Measurements from ENCODE around the gene UBXN7. TPM values are rescaled to one million over a fixed set of nuclear protein-coding genes. Genes with fewer than 3 reads are reported as not detected.

UBXN7 gene
- total and polyA plus RNA-seq, 2 donors (not counting 1 experiment from before 2014, with no cell fraction given) = 28.1 to 34.8 TPM

DNA sequence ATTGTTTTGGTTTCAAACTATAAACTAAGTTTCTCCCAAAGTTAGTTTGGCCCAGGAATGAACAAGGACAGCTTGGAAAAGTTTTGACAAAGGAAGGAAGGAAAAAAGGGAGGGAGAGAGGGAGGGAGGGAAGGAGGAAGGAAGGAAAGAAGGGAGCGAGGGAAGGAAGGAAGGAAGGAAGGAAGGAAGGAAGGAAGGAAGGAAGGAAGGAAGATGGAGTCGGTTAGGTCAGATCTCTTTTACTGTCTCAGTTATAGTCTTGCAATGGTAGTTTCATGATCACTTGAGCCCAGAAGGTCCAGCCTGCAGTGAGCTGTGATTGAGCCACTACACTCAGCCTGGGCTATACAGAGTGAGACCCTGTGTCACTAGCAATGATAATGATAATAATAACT lies 12.3 kb upstream of the UBXN7 start:
- TF ChIP-seq, protein P1, sequence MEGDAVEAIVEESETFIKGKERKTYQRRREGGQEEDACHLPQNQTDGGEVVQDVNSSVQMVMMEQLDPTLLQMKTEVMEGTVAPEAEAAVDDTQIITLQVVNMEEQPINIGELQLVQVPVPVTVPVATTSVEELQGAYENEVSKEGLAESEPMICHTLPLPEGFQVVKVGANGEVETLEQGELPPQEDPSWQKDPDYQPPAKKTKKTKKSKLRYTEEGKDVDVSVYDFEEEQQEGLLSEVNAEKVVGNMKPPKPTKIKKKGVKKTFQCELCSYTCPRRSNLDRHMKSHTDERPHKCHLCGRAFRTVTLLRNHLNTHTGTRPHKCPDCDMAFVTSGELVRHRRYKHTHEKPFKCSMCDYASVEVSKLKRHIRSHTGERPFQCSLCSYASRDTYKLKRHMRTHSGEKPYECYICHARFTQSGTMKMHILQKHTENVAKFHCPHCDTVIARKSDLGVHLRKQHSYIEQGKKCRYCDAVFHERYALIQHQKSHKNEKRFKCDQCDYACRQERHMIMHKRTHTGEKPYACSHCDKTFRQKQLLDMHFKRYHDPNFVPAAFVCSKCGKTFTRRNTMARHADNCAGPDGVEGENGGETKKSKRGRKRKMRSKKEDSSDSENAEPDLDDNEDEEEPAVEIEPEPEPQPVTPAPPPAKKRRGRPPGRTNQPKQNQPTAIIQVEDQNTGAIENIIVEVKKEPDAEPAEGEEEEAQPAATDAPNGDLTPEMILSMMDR (conservative IDR thresholded peaks at IDR 0.05 in 1 of 2, IDR thresholded peaks at IDR 0.05 in 1 of 2; ENCODE audit: low read depth in 1 of 2, low read length in 2 of 2) = no peak
- no peak for TF ChIP-seq EZH2 (IDR thresholded peaks at IDR 0.05; ENCODE audit: low read length, missing control alignments)
- H3K36me3 ChIP-seq (ENCODE audit: control insufficient read depth, insufficient read depth, low read length) = no peaks in the 10 kb centered on the region
- no peak overlapping the region for H3K9ac ChIP-seq (ENCODE audit: insufficient read depth, low read length)
- no peak overlapping the region for H3K27ac ChIP-seq (ENCODE audit: insufficient read depth, low read length)
- no peaks in the 10 kb centered on the region for H3K27me3 ChIP-seq (ENCODE audit: control insufficient read depth, insufficient read depth, low read length)
- H3K4me3 ChIP-seq (replicated peaks in 1 of 4; ENCODE audit: control extremely low read depth in 1 of 4, insufficient read depth in 1 of 4, low read depth in 3 of 4, low read length in 4 of 4) = no peak overlapping the region
- no peaks in the 10 kb centered on the region for H4K20me1 ChIP-seq (ENCODE audit: control insufficient read depth, extremely low read depth, insufficient read depth, low read length)
- DNase-seq (ENCODE audit: low read depth in 2 of 2) = no peak
- H3K4me2 ChIP-seq (ENCODE audit: extremely low read depth, insufficient read depth, low read length) = peak overlapping the region; percentile 32
- H2AFZ ChIP-seq (ENCODE audit: low read length) = peak overlapping the region; percentile 44
- H3K9me3 ChIP-seq (ENCODE audit: control insufficient read depth, insufficient read depth, low read depth, low read length) = no peaks in the 10 kb centered on the region
- no peaks in the 10 kb centered on the region for H3K4me1 ChIP-seq (ENCODE audit: control insufficient read depth, extremely low read depth, insufficient read depth, low read length)
- H3K79me2 ChIP-seq (ENCODE audit: control insufficient read depth, insufficient read depth, low read length) = no peaks in the 10 kb centered on the region

DNA sequence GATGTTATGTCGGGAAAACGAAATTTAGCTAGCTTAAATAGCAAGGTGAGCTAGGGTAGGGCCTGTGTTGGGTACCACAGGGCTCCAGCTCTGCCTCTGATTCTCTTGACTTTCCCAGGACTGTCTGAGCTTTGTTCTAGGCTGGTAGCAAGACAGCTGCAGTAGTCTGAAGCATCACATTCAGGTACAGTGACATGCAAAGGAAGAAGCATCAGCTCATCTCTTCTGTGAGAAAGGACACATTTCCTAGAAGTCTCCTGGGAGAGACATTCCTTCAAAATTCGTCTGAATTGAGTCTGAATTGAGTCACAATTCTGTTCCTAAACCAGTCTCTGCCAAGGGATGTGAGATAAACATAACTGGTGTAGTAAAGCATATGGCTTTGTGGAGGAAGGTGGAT lies 8.5 kb upstream of the UBXN7 start:
- no peak overlapping the region for H3K4me3 ChIP-seq (replicated peaks in 1 of 4; ENCODE audit: control extremely low read depth in 1 of 4, insufficient read depth in 1 of 4, low read depth in 3 of 4, low read length in 4 of 4)
- H3K9ac ChIP-seq (ENCODE audit: insufficient read depth, low read length) = no peak overlapping the region
- H4K20me1 ChIP-seq (ENCODE audit: control insufficient read depth, extremely low read depth, insufficient read depth, low read length) = no peaks in the 10 kb centered on the region
- no peak overlapping the region for H3K4me2 ChIP-seq (ENCODE audit: extremely low read depth, insufficient read depth, low read length)
- DNase-seq (ENCODE audit: low read depth in 2 of 2) = no peak
- no peaks in the 10 kb centered on the region for H3K79me2 ChIP-seq (ENCODE audit: control insufficient read depth, insufficient read depth, low read length)
- TF ChIP-seq, protein P1 (conservative IDR thresholded peaks at IDR 0.05 in 1 of 2, IDR thresholded peaks at IDR 0.05 in 1 of 2; ENCODE audit: low read depth in 1 of 2, low read length in 2 of 2) = no peak
- no peak for TF ChIP-seq EZH2 (IDR thresholded peaks at IDR 0.05; ENCODE audit: low read length, missing control alignments)
- H3K4me1 ChIP-seq (ENCODE audit: control insufficient read depth, extremely low read depth, insufficient read depth, low read length) = no peaks in the 10 kb centered on the region
- no peak overlapping the region for H3K27ac ChIP-seq (ENCODE audit: insufficient read depth, low read length)
- H3K9me3 ChIP-seq (ENCODE audit: control insufficient read depth, insufficient read depth, low read depth, low read length) = no peaks in the 10 kb centered on the region
- no peaks in the 10 kb centered on the region for H3K36me3 ChIP-seq (ENCODE audit: control insufficient read depth, insufficient read depth, low read length)
- no peaks in the 10 kb centered on the region for H3K27me3 ChIP-seq (ENCODE audit: control insufficient read depth, insufficient read depth, low read length)
- no peak overlapping the region for H2AFZ ChIP-seq (ENCODE audit: low read length)

DNA sequence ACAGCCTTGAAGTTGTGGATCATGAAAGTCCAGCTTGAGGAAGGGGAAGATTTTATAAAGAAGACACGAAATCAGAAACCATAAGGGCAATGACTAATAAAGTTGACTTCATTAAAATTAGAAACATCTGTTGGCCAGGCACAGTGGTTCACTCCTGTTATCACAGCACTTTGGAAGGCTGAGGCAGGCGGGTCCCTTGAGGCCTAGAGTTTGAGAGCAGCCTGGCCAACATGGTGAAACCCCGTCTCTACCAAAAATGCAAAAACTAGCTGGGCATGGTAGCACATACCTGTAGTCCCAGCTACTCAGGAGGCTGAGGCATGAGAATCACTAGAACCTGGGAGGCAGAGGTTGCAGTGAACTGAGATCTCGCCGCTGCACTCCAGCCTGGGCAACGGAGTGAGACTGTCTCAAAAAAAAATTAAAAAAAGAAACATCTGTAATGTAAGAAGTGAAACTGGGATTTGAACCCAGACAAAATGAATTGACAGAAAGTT lies 7.9 kb upstream of the UBXN7 start:
- H3K4me1 ChIP-seq (ENCODE audit: control insufficient read depth, extremely low read depth, insufficient read depth, low read length) = no peaks in the 10 kb centered on the region
- no peak overlapping the region for H2AFZ ChIP-seq (ENCODE audit: low read length)
- DNase-seq (ENCODE audit: low read depth in 2 of 2) = peak; percentile 48 to 60
- H4K20me1 ChIP-seq (ENCODE audit: control insufficient read depth, extremely low read depth, insufficient read depth, low read length) = no peaks in the 10 kb centered on the region
- no peak overlapping the region for H3K9ac ChIP-seq (ENCODE audit: insufficient read depth, low read length)
- H3K4me2 ChIP-seq (ENCODE audit: extremely low read depth, insufficient read depth, low read length) = no peak overlapping the region
- no peak overlapping the region for H3K27ac ChIP-seq (ENCODE audit: insufficient read depth, low read length)
- H3K4me3 ChIP-seq (replicated peaks in 1 of 4; ENCODE audit: control extremely low read depth in 1 of 4, insufficient read depth in 1 of 4, low read depth in 3 of 4, low read length in 4 of 4) = no peak overlapping the region
- no peaks in the 10 kb centered on the region for H3K79me2 ChIP-seq (ENCODE audit: control insufficient read depth, insufficient read depth, low read length)
- H3K27me3 ChIP-seq (ENCODE audit: control insufficient read depth, insufficient read depth, low read length) = no peaks in the 10 kb centered on the region
- H3K9me3 ChIP-seq (ENCODE audit: control insufficient read depth, insufficient read depth, low read depth, low read length) = no peaks in the 10 kb centered on the region
- no peaks in the 10 kb centered on the region for H3K36me3 ChIP-seq (ENCODE audit: control insufficient read depth, insufficient read depth, low read length)
- TF ChIP-seq, protein P1 (conservative IDR thresholded peaks at IDR 0.05 in 1 of 2, IDR thresholded peaks at IDR 0.05 in 1 of 2; ENCODE audit: low read depth in 1 of 2, low read length in 2 of 2) = no peak
- no peak for TF ChIP-seq EZH2 (IDR thresholded peaks at IDR 0.05; ENCODE audit: low read length, missing control alignments)
